ENCODE data around the gene SPATA25.
"Not testable (repeated sequence)": the region's sequence is repeated elsewhere in the genome, so short reads cannot be mapped to it uniquely, and the experiment has no call there.

Gene SPATA25

DNA sequence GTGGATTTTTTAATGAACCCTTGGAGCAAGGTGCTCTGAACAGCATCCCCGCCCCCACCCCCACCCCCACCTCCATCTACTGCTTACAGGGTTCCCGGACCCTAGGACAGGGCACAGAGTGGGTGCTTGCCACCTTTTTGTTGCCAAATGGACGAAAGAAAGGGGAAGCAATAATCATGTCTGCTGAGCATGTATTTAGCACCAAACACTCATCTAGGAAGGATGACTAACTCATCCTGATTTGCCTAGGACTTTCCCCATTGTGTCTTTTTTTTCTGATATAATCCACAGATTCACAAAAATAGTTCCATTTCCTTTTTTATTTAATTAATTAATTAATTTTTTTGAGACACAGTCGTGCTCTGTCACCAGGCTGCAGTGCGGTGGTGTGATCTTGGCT lies 25.7 kb upstream of the SPATA25 start:
- DNase-seq (ENCODE audit: low read depth): no peak

- DNase-seq (ENCODE audit: low read depth): no peak
These were observed 24.9 kb upstream of the SPATA25 start for GRCh38 chr20:45912344-45912682.

- no peak for DNase-seq (ENCODE audit: low read depth)
These were observed 24.3 kb upstream of the SPATA25 start, which contains the start of gene PLTP for GRCh38 chr20:45911486-45912343. PLTP (minus strand) TSS chr20:45912155; CDS start chr20:45911452, 703 bp downstream.

DNA sequence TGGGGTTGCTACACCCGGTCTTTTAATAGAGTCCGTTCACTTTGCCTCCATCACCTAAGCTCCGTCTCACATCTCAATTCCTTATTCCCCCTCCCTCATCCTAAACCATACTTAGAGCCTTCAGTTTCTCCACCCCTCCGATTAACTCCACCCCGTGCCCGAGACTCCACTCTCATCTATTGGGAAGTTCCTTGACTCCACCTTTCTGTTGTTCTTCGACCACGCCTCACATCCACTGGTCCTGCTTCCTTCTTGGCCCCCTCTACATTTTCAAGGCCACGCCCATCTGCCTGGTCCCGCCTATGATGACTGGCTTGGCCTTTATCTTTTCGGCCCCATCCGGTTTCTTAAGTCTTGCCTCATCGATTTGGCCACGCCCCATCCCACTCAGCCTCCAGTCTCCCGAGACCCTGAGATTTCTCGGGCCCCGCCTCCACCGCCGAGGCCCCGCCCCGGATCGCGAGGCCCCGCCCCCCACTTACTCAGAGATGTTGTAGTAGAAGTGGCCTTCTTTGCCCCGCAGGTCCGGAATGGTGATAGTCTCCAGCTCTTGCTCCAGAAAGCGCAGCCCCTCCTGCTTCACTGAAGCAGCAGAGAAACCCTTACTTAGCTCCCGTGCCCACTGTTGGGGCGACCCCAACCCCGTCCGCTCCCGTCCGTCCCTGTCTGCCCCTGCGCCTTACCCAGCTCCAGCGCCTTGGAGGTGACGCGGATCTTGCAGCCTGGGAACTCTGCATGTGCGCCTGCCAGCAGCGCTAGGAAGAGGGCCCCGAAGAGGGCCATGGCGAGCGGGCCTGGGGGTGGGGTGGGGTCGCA lies 23.5 kb upstream of the SPATA25 start:
- DNase-seq (ENCODE audit: low read depth): peak; percentile 97

GRCh38 chr20:45909817-45910669 lies 22.6 kb upstream of the SPATA25 start:
- no peak for DNase-seq (ENCODE audit: low read depth)

DNA sequence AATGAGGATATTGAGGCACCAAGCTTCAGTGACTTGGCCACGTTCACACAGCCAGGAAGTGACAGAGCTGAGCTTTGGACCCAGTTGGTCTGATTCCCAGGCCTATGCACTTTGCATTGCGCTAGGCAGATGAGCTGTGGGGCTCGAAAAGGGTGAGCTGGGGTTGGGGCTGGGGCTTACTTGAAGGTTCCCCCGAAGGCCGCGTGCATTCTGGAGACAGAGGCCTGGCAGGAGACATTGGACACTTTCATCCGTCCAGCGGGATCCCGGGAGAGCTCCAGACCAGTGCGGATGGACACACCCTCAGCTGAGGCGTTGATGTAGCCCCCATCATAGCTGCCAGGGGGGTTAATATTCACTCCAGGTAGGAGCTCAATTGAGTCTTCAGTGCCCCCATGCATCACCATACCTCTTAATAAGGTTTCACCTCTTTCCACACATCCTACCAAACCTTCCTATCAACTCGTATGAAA lies 21.9 kb upstream of the SPATA25 start:
- no peak for DNase-seq (ENCODE audit: low read depth)

DNA sequence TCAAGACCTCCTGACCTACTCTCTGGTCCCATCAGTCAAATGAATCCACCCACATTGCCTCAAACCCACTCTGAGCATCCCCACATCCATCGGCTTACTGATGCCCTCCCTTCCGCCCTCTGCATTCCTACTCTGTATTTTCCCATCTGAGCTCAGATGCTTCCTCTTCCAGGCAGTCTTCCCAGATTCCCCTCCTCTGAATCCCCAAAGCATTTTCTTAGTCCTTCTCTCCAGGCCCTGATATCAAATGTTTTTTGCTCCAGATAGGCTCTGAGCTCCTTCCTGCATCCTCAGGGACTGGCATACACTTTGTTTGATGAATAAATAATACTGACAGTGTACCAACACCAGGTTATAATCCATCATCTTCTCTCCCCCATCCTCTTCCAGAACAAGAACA lies 20.7 kb upstream of the SPATA25 start:
- no peak for DNase-seq (ENCODE audit: low read depth)

DNA sequence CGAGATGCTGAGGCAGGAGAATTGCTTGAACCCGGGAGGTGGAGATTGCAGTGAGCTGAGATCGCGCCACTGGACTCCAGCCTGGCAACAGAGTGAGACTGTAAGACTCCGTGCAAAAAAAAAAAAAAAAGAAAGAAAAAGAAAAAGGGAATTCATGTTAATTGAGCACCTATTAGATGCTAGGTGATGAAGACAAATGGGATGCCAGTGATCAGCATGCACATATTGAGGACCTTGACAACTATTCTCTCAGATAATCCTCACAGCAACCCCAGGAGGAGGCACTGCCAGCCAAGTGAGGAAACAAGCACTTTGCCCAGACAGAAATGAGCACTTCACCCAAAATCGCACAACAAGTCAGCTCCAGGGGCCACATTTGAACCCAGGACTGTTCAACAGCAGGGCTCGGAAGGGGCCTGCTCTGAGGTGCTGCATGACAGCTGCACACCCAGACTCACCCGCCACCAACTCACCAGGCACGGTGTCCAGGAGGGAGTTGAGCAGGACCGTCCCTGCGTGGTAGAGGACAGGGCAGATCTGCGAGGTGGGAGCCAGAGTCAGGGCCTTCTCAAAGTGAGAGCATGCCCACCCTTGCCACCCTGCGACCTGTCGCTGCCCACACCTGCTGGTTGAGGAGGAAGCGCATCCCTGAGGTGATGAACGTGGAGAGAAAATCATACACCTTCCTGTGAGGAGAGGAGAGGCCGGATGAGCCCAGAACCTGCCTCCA lies 20.0 kb upstream of the SPATA25 start:
- no peak for DNase-seq (ENCODE audit: low read depth)

DNA sequence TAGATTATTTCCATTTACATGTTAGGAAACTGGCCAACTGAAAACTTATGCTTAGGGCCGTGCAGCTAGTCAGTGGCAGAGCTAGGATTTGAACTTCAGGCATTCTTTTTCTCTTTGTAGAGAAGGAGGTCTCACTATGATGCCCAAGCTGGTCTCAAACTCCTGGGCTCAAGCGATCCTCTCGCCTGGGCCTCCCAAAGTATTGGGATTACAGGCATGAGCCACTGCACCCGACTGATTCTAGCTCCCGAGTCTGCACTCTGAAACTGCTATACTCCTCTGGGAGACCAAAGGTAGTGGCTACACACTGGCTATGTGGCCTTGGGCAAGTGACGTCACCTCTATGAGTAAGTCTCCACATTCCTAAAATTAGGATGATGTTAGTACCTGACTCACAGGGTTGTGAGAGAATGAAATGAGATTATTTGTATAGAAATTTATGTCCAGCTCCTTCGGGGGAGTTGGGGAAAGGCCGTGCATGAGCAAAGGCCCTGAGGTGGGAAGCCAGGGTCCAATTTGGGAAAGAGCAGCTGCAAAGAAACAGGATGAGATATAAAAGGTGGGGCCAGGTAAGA lies 18.2 kb upstream of the SPATA25 start:
- DNase-seq (ENCODE audit: low read depth): peak; percentile 65

DNA sequence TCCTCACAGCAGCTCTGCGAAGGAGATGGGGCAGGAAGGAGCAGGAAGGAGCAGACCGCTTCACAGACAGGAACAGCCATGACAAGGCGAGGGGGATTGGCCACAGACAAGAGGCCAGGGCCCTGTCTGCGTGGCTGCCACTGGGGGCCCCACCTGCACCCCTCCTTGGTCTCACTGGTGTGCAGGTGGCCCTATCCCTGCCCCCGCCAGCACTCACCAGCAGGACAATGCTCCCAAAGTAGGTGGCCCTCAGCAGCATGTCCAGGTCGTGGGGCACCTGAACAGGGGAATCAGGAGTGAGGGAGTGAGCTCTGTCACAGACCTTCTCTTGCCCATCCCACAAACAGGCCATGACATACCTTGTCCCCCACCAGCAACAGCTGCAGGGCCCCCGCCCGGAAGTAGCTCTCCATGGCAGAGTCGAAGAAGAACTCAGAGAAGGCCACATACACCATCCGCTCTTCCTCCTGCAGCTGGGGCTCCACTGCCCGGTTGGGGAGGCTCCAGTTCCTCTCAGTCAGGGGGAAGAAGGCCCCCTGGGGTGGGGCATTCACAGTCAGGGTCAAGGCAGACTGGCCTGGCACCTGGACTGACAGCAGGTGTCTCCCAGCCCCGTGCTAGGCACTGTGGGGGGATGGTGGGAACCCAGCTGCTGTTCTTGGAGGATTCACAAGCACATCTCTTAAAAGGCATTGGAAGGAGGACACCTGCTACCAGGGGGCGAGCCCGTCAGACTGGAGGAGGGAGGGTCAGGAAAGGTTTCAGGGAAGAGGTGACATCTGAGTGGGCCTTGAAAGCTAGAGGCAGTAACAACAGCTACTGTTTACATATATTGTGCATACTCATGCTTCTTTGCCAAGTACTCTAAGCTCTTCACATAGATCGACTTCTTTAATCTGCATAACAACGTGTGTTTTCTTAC lies 17.4 kb upstream of the SPATA25 start:
- no peak for DNase-seq (ENCODE audit: low read depth)

GRCh38 chr20:45902199-45902701 lies 14.8 kb upstream of the SPATA25 start:
- DNase-seq (ENCODE audit: low read depth): no peak

DNA sequence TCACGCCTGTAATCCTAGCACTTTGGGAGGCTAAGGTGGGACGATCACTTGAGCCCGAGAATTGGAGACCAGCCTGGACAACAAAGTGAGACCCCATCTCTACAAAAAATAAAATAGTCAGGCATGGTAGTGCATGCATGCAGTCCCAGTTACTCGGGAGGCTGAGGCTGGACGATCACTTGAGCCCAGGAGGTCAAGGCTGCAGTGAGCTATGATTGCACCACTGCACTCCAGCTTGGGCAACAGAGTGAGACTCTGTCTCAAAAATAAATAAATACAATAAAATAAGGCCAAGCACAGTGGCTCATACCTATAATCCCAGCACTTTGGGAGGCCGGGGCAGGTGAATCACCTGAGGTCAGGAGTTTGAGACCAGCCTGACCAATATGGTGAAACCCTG lies 13.9 kb upstream of the SPATA25 start:
- DNase-seq (ENCODE audit: low read depth): not testable (repeated sequence)

GRCh38 chr20:45899046-45899835 lies 11.8 kb upstream of the SPATA25 start:
- no peak for DNase-seq (ENCODE audit: low read depth)

DNA sequence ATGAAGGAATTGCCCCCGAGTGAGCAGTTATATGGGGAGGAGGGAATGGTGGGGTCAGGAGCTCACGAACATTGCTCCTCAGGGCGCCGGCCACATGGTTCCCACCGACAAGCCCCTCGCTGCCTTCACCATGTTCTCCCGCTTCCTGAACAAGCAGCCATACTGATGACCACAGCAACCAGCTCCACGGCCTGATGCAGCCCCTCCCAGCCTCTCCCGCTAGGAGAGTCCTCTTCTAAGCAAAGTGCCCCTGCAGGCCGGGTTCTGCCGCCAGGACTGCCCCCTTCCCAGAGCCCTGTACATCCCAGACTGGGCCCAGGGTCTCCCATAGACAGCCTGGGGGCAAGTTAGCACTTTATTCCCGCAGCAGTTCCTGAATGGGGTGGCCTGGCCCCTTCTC lies 10.9 kb upstream of the SPATA25 start:
- DNase-seq (ENCODE audit: low read depth): no peak

DNA sequence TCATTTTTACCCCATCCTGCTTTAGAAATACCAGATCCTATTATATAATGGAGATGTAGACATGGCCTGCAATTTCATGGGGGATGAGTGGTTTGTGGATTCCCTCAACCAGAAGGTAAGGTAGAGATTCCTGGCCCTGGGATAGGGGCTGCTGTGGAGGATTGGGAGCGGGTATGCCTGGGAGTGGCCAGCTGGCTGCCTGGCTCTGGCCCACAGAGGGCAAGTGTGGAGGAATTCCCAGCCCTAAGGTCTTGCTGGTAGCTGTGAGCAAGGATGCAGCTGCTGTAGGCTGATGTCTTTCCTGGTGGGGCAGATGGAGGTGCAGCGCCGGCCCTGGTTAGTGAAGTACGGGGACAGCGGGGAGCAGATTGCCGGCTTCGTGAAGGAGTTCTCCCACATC lies 10.3 kb upstream of the SPATA25 start:
- no peak for DNase-seq (ENCODE audit: low read depth)

DNA sequence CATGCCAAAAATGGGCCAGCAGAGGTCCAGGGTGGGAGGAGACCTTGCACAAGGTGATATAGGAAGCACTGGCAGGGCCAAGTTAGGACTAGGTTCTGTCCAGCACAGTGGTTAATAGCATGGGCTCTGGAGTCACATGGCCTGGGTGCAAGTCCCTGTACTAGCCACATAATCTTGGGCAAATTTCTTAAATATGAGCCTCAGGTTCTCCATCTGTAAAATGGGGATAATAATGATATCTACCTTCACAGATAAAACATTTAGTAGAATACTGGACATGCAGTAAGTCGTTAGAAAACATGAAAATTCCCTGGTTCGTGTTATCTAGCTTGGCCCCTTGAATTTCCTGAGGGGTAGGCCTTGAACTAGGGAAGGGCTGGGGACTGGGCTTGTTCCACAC lies 9.9 kb upstream of the SPATA25 start:
- DNase-seq (ENCODE audit: low read depth): no peak

DNA sequence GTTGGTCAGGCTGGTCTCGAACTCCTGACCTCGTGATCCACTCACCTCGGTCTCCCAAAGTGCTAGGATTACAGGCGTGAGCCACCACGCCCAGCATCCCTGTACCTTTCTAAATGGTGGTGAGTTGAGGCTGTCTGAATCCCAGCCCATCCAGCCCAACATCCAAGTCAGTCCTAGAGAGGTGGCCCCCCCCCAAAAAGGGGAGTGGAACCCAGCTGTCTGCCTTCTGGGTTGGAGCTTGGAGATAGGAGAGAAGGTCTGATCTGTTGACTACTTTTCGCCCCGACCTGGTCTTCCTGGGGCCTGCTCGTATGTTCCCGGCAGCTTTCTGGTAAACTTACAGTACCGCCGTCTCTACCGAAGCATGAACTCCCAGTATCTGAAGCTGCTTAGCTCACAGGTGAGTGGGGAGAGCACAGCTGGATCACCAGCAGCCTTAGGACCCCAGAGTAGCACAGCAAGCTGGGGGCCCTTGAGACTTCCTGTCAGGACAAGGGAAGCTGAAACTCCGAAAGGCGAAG lies 9.3 kb upstream of the SPATA25 start:
- no peak for DNase-seq (ENCODE audit: low read depth)

DNA sequence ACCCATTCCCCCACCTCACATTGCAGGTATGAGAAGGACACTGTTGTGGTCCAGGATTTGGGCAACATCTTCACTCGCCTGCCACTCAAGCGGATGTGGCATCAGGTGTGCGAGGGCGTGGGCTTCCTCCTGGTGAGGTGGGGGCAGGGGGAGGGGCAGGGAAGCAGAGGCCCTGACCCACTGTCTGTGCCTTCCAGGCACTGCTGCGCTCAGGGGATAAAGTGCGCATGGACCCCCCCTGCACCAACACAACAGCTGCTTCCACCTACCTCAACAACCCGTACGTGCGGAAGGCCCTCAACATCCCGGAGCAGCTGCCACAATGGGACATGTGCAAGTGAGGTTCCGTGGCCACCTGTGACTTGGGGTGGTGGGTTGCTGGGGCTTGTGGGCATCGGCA lies 7.4 kb upstream of the SPATA25 start:
- DNase-seq (ENCODE audit: low read depth): no peak

DNA sequence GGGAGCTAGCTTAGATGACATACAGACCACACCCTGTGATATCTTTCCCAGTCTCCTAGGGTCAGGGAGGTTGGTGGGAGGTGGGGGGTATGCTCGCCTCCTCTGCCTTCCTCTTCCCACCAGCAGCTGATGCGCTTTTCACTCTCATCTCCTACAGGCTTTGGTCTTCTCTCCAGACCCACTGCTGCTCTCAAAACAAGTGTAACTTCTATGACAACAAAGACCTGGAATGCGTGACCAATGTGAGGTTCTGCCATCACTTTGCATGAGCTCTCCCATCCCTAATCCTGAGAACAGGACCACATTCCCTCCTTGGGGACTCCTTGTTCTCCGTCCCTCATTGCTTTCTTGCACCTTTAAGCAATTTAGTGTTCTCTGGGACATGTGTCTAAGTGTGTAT lies 6.4 kb upstream of the SPATA25 start:
- no peak for DNase-seq (ENCODE audit: low read depth)

Measured in GM04504 (cell line).